Measurements from ENCODE around the gene MRPL49. TPM values are rescaled to one million over a fixed set of nuclear protein-coding genes. Genes with fewer than 3 reads are reported as not detected.

The MRPL49 gene
- 10 to 100 TPM; 40.9 to 42.2 TPM for total RNA-seq

GRCh38 chr11:65121865-65122696 is at the start of gene MRPL49, which contains the start of gene FAU:
MRPL49 (plus strand) TSS chr11:65122321; CDS start chr11:65122347, 26 bp downstream.
FAU (minus strand) TSS chr11:65122134; CDS start chr11:65121813, 321 bp downstream.

DNA sequence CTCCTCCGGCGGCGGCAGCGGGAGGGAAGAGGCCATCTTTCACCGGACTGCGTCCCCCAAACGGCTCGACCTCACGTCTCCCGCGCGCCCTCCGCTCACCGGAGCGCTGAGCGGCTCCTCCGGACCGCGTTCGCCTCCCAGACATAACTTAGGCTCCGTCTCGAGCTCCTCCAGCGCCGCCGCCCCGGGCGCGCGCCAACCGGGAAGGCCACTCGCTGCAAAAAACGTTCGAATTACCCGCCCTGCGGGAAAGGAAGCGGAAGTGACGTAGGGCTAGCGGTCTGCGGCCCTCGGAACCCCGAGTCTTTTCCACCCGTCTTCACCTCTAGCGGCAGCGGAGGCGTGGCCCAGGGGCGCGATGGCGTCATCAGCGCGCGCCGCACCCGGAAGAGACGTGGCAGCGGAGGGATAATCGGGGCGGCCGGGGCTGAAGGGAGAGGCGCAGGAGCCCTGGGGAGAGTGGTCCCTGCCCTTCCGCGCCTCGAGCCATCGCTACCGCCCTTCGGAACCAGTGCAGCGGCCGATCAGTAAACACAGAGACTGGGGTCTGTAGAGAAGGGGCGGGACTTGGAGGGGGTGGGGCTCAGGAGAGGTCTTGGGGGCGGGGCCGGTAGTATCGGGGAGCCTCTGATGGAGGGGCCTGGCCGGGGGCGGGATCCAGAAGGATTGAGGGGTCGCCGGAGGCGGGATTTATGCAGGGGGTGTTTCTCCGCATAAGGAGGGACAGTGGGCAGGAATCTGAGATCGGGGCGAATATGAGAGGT is 38.1 kb upstream of the MRPL49 start, which contains the start of the genes CDCA5 and ZFPL1:
TSS of gene CDCA5 (minus strand) at position 207 of the 764 bp plus-strand sequence. CDS start at position 145, 62 bp downstream.
TSS of gene ZFPL1 (plus strand) at position 389 of the 764 bp plus-strand sequence. CDS start 477 bp downstream, outside the sequence.

GRCh38 chr11:65095974-65096806 is 25.9 kb upstream of the MRPL49 start, which contains the start of gene VPS51:
VPS51 (plus strand) TSS chr11:65096214; CDS start chr11:65096251, 37 bp downstream.

GRCh38 chr11:65111744-65112545 is 10.2 kb upstream of the MRPL49 start, which contains the start of gene TM7SF2:
TM7SF2 (plus strand) TSS chr11:65111872; CDS start chr11:65112016, 144 bp downstream.

GRCh38 chr11:65117206-65118096 is 4.7 kb upstream of the MRPL49 start, which contains the start of gene ZNHIT2:
ZNHIT2 (minus strand) TSS chr11:65117701; CDS start chr11:65117653, 48 bp downstream.

GRCh38 chr11:65134240-65134951 is 12.3 kb downstream of the MRPL49 start, which contains the start of gene SYVN1:
SYVN1 (minus strand) TSS chr11:65134519; CDS start chr11:65133601, 918 bp downstream.

GRCh38 chr11:65170058-65170534 is 48.0 kb downstream of the MRPL49 start, which contains the start of gene SPDYC:
SPDYC (plus strand) TSS chr11:65170233; CDS start chr11:65171358, 1,125 bp downstream.

Small RNA genes lying within 50 kb of the gene (microRNA-seq; reads per million reads assigned to microRNA genes)
- gene MIR6751 (ENCODE audit: borderline microRNAs expressed, borderline replicate concordance): not detected

Other genes starting within 250 kb of the MRPL49 start
- 100 to 1,000 TPM; 114 to 120 TPM for gene EHD1, start 243.7 kb upstream of the MRPL49 start, total RNA-seq
- 10 to 100 TPM; 31.0 to 32.6 TPM for gene ATG2A, start 205.1 kb upstream of the MRPL49 start, total RNA-seq
- gene PPP2R5B, start 197.6 kb upstream of the MRPL49 start, total RNA-seq: 10 to 100 TPM; 19.8 to 20.3 TPM
- gene GPHA2, start 186.4 kb upstream of the MRPL49 start, total RNA-seq: not detected
- under 1 TPM; 0.20 to 0.36 TPM for gene MAJIN, start 150.2 kb upstream of the MRPL49 start, total RNA-seq
- gene BATF2, start 125.3 kb upstream of the MRPL49 start, total RNA-seq: under 1 TPM in 1 of 2 experiments, not detected in 1; 0.19 TPM
- 10 to 100 TPM; 49.1 to 54.1 TPM for gene ARL2, start 108.2 kb upstream of the MRPL49 start, total RNA-seq
- gene SNX15, start 94.9 kb upstream of the MRPL49 start, total RNA-seq: 10 to 100 TPM; 25.9 to 27.5 TPM
- 10 to 100 TPM; 29.0 to 29.6 TPM for gene SAC3D1, start 81.1 kb upstream of the MRPL49 start, total RNA-seq
- gene NAALADL1, start 63.8 kb upstream of the MRPL49 start, total RNA-seq: 10 to 100 TPM; 11.8 to 12.4 TPM
- gene CDCA5, start 38.3 kb upstream of the MRPL49 start, total RNA-seq: 10 to 100 TPM; 72.9 to 77.5 TPM
- 10 to 100 TPM; 26.6 to 27.5 TPM for gene ZFPL1, start 38.1 kb upstream of the MRPL49 start, total RNA-seq
- gene VPS51, start 26.1 kb upstream of the MRPL49 start, total RNA-seq: 100 to 1,000 TPM; 167 to 172 TPM
- 10 to 100 TPM; 27.8 to 28.5 TPM for gene TM7SF2, start 10.4 kb upstream of the MRPL49 start, total RNA-seq
- gene ZNHIT2, start 4.6 kb upstream of the MRPL49 start, total RNA-seq: 1 to 10 TPM; 7.7 to 9.4 TPM
- gene FAU, start 187 bp upstream of the MRPL49 start, total RNA-seq: 1,000 to 10,000 TPM; 1,282 to 1,325 TPM
- 10 to 100 TPM; 39.2 to 43.4 TPM for gene SYVN1, start 12.2 kb downstream of the MRPL49 start, total RNA-seq
- not detected for gene SPDYC, start 47.9 kb downstream of the MRPL49 start, total RNA-seq
- gene CAPN1, start 59.6 kb downstream of the MRPL49 start, total RNA-seq: 100 to 1,000 TPM; 161 to 168 TPM
- gene POLA2, start 139.6 kb downstream of the MRPL49 start, total RNA-seq: 10 to 100 TPM; 35.9 to 37.6 TPM
- gene CDC42EP2, start 192.5 kb downstream of the MRPL49 start, total RNA-seq: under 1 TPM in 1 of 2 experiments, not detected in 1; 0.48 TPM
- 10 to 100 TPM; 61.1 to 61.9 TPM for gene DPF2, start 211.5 kb downstream of the MRPL49 start, total RNA-seq
- under 1 TPM; 0.75 to 0.81 TPM for gene TIGD3, start 232.4 kb downstream of the MRPL49 start, total RNA-seq